ENCODE measurements around the gene ATN1.
"Not testable (repeated sequence)": the region's sequence is repeated elsewhere in the genome, so short reads cannot be mapped to it uniquely, and the experiment has no call there.

The ATN1 gene

DNA sequence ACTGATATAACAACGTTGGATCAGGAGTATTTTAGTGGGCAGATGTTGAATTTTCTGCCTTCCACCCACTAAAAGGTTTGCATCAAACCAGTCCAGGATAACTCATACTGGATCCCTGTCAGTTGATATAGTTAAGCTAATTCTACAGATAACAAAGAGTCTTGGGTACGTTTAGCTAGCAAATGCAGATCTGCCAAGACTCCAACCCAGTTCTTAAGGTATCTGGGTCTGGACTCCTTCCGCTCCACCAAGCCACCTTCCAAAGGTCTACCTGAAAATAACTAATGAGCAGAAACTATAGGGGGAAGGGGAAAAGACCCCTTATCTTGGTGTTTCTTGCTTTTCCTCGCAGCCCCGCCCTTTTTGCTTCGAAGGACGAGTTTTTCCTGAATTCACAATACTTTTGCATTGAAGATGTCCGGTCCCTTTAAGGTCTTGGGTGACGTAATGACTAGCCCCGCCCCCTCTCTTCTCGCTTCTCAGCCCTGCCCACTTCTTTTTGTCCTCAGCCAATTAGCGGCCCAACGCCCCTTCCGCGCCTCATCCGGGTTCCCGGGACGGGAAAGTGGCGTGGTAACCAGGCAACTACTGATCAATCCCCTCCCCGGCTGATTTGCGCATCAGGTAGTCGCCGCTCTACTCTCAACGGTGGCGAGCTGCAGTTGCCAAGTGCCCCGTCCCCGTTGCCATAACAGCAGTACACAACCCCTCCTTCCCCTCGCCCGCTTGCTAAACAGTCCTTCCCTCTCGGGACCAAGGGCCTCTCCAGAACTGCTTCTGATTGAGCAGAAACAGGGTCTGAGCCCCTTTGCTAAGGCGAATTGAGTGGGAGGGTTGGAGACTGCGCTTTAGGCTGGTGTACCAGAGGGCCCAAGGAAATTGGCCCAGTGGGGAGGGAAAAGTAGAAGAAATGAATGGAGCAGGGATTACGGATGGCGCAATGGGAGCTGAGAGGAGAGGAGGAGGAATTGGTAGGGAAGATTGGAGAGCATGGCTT lies 23.2 kb upstream of the ATN1 start, which contains the start of gene LRRC23:
LRRC23 (plus strand) TSS at position 543 of the 997 bp plus-strand sequence. CDS start 812 bp downstream, outside the sequence.
- peak; percentile 99 for DNase-seq (ENCODE audit: low spot score)

DNA sequence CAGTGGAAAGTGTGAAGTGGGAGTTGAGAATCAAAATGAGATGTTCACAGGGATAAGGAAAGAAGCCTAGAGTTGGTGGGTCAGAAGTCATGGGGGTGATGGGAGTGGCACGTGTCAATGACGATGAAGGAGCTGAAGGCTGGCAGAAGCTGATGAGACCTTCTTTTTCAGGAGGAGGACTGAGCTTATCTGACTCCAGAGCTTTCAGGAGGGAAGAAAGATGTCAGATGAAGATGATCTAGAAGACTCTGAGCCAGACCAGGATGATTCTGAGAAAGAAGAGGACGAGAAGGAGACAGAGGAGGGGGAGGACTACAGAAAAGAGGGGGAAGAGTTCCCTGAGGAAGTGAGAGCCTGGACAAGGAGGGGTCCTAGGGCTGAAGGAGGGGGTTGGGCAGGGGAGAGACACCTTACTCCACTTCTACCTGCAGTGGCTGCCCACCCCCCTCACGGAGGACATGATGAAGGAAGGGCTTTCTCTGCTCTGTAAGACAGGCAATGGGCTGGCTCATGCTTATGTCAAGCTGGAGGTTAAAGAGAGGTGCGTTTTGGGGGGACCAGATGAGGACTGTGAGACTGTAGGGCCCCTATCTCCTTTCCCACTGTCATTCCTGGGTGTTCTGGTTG lies 22.2 kb upstream of the ATN1 start:
- DNase-seq (ENCODE audit: low spot score) = no peak

DNA sequence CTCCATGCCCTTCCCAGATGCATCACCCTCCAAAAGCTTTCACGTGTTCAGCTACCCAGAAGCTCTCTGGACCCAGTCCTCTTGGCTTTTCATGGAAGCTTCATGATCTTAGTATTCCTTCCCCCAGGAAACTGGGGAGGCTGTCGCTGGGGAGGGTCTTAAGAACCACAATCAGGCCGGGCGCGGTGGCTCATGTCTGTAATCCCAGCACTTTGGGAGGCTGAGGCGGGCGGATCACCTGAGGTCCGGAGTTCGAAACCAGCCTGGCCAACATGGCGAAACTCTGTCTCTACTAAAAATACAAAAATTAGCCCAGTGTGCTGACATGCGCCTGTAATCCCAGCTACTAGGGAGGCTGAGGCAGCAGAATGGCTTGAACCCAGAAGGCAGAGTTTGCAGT lies 19.6 kb upstream of the ATN1 start:
- DNase-seq (ENCODE audit: low spot score) = not testable (repeated sequence)

DNA sequence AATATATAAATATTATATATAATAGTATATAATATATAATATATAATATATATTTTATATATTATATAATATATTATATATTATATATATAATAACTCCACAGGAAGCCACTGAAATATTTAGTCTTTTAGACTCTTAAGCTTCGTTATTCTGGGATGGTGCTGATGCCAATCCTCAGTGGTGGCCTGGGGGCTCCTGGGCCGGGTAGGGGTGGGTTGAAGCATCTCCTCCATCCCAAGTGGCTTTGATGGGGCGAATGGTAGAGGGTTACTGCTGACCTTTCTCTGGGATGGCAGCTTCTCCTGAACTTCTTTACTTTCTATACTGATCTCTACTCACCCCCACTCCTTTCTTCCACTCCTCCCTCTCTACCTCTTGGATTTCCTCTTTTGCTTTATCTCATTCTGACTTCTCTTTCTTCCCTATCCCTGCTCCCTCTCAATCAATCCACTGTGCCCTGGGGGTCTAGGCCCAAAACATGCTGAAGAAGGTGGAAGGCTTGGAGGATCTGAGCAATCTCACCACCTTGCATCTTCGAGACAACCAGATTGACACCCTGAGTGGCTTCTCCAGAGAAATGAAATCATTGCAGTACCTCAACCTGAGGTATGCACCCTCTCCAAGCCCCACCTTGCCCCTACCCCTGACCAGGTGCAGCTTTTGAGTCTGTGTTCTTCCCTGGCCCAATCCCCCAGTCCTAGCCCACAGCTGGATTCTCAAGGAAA lies 18.2 kb upstream of the ATN1 start:
- no peak for DNase-seq (ENCODE audit: low spot score)

DNA sequence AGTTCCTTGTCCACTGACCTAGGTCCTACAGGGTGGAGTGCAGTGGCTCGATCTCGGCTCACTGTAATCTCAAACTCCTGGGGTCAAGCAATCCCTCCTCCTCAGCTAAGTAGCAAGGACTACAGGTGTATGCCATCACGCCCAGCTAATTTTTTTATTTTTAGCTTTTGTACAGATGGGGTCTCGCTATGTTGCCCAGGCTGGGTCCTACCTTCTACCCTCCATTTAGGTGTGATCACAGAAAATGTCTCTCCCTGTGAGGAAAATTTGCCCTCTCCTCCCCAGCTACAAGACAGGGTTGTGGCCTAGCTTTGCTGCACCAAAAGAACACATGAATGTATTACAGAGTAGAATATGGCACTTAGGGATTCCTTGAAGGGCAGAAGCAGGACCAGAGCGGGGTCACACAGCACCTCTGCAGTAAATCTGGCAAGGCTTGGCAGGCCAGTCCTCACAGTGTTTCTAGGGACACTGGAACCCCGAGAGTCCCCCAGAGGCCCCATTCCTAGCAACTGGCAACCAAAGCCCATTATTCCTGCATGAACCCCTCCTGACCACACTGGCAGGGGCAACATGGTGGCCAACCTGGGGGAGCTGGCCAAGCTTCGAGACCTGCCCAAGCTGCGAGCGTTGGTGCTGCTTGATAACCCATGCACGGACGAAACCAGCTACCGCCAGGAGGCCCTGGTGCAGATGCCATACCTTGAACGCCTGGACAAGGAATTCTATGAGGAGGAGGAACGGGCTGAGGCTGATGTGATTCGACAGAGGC lies 15.4 kb upstream of the ATN1 start:
- DNase-seq (ENCODE audit: low spot score) = no peak

DNA sequence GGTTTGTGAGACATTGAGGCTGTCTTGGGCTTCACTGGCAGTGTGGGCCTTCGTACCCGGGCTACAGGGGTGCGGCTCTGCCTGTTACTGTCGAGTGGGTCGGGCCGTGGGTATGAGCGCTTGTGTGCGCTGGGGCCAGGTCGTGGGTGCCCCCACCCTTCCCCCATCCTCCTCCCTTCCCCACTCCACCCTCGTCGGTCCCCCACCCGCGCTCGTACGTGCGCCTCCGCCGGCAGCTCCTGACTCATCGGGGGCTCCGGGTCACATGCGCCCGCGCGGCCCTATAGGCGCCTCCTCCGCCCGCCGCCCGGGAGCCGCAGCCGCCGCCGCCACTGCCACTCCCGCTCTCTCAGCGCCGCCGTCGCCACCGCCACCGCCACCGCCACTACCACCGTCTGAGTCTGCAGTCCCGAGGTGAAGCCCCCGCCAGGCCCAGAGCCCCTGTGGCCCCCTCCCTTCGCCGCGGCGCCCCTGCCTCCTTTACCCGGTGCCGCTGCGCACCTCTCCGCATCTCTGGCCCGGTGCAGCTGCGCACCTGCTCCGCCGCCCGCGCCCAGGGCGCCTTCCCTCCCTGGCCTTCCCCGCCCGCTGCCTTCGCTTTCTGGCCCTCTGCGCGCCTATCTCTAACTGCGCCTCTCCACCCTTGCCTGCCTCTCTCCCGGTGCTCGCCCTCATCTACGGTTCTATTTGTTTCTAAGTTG lies 13.4 kb upstream of the ATN1 start, which contains the start of gene ENO2:
ENO2 (plus strand) TSS at position 335 of the 701 bp plus-strand sequence. CDS start 1,253 bp downstream, outside the sequence.
- DNase-seq (ENCODE audit: low spot score) = no peak

DNA sequence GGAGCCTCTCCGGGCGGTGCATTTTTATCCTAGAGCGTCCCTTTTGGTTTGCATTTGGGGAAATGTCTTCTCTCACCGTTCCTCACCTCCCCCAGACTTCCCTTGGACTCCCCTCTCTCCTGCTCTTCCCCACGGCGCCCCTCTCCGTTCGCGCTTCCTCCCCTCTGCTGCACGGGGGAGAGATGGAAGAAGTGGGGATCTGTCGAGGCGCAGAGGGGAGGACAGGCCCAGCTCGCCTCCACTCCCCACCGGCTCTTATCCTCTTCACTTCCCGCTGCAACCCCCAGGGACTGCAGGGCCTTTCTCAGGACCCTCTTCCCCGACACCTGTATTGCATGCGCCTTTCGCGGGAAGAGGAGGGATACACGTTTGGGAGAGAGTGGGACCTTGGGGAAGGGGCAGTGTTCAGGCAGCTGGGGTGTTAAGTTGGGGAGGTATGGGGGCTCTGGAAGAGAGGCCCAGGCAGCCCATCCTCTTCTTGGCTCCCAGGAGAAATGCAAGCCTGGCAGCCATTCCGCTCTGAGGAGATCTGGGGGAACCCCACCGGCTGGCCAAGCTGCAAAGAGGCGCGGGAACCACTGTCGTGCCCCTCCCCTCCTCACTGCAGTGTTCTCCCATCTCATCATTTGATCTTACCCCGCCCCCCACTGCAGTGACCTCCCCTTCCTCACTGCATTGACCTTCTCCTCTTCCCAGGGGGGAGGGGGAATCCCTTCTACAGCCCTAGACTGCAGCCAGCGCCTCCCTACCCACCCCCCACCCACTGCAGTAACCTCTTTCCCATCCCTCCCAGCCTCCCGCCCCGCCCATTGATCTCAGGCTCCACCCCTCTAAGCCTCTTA lies 12.6 kb upstream of the ATN1 start:
- peak; percentile 54 for DNase-seq (ENCODE audit: low spot score)

DNA sequence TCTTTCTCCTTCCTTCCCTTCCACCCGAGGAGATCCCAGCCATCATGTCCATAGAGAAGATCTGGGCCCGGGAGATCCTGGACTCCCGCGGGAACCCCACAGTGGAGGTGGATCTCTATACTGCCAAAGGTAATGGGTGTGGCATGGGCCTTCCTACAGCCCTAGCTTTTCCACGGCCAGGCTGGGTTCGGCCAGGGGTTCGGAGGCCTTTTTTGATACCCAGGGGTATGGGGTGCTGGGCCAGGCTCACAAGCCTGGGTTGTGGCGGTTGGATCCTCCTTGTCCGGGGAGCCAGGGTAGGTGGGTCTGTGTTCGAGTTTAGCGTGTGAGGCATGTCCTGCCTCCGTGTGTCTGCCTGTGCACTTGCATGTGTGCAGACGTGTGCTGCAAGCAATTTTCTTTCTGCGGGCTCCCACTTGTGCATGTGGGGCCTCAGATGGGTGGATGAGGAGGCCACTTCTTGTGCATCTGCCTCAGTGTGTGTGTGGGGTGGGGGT lies 11.9 kb upstream of the ATN1 start:
- no peak for DNase-seq (ENCODE audit: low spot score)

DNA sequence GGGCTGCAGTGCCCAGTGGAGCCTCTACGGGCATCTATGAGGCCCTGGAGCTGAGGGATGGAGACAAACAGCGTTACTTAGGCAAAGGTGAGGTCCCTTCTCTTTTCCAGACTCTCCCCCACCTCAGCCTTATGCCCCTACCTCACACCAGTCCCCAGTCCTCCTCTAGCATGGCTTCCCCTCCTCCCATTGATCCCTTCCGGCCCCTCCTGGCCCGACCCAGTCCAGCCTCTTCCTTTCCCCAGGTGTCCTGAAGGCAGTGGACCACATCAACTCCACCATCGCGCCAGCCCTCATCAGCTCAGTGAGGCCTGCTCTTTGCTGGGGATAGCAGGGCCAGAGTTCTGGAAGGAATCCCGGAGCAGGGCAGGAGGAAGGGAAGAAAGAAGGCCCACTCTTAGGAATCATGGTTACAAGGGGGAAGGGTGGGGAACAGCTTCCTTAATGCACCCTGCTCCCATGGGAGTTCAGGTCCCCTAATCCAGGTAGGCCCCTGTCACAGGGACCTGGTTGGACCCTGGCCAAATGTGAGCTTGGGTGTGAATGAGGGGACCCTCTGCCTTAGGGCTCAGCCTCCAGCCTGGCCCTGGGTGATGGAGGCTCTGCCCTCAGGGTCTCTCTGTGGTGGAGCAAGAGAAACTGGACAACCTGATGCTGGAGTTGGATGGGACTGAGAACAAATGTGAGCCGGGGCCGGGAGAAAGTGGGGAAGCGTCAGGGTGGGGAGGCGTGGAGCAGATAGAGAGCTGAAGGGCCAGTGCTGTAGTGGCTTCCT lies 11.1 kb upstream of the ATN1 start:
- no peak for DNase-seq (ENCODE audit: low spot score)

DNA sequence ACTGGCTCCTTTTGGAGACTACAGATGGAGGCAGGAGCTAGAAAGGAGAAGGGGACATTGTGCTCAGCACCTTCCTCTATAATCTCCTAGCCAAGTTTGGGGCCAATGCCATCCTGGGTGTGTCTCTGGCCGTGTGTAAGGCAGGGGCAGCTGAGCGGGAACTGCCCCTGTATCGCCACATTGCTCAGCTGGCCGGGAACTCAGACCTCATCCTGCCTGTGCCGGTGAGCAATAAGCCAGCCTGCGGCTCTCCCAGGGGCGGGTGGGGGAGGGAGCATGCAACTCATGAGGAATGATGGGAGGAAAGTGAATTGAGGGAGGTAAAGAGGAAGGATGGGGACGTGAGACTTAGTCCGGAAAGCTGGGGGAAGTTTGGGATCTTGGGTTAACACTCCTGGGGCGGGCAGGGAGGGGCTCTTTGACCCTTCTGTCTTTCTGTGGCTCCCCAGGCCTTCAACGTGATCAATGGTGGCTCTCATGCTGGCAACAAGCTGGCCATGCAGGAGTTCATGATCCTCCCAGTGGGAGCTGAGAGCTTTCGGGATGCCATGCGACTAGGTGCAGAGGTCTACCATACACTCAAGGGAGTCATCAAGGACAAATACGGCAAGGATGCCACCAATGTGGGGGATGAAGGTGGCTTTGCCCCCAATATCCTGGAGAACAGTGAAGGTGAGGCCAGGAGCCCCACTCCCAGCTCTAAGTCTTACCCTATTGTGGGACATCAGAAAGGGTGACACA lies 10.1 kb upstream of the ATN1 start:
- DNase-seq (ENCODE audit: low spot score) = no peak

DNA sequence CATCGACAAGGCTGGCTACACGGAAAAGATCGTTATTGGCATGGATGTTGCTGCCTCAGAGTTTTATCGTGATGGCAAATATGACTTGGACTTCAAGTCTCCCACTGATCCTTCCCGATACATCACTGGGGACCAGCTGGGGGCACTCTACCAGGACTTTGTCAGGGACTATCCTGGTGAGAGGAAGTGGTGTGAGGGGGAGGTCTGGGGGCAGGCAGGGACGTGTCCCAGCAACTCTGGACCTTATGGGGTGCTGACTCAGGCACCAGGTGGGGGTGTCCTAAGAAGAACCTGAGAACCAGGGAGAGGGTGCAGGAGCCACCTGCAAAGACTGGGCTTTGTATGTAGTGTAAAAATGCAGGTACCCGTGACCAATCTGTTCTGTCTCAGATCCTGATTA lies 8.2 kb upstream of the ATN1 start:
- DNase-seq (ENCODE audit: low spot score) = no peak

DNA sequence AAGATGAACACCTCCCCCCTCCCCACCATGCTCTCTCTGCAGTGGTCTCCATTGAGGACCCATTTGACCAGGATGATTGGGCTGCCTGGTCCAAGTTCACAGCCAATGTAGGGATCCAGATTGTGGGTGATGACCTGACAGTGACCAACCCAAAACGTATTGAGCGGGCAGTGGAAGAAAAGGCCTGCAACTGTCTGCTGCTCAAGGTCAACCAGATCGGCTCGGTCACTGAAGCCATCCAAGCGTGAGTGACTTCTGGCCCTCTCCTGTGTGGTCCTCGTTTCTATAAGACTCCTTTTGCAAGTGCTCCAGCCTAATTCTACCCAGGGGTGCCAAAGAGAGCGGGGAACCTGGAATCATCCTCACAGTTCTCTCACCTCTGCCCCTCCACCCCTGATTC lies 6.2 kb upstream of the ATN1 start:
- no peak for DNase-seq (ENCODE audit: low spot score)

DNA sequence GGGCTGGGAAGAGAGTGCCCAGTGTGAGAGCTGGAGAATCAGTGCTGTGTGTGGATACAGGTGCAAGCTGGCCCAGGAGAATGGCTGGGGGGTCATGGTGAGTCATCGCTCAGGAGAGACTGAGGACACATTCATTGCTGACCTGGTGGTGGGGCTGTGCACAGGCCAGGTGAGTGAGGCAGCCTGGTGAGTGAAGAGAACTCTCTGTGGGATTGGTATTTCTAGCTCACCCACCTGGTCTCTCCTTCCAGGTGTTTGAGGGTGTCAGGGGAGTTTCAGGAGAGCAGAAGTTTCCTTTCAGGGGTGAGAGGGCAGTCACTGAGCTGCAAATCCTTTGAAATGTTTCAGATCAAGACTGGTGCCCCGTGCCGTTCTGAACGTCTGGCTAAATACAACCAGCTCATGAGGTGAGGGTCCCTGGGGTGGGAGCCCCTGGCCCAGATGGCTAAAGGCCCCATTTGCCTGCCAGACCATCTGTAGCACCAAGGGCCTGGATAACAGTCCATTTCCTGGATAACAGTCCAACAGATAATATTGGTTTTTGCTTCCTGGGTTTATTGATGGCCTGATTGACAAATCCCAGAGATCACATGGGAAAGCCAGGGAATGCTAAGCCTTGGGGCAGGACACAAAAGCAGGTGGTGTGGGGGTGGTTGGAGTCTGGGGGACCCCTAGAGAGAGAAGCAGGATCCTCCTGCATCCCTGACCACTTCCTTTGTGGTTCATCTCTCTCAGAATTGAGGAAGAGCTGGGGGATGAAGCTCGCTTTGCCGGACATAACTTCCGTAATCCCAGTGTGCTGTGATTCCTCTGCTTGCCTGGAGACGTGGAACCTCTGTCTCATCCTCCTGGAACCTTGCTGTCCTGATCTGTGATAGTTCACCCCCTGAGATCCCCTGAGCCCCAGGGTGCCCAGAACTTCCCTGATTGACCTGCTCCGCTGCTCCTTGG lies 5.5 kb upstream of the ATN1 start:
- no peak for DNase-seq (ENCODE audit: low spot score)

DNA sequence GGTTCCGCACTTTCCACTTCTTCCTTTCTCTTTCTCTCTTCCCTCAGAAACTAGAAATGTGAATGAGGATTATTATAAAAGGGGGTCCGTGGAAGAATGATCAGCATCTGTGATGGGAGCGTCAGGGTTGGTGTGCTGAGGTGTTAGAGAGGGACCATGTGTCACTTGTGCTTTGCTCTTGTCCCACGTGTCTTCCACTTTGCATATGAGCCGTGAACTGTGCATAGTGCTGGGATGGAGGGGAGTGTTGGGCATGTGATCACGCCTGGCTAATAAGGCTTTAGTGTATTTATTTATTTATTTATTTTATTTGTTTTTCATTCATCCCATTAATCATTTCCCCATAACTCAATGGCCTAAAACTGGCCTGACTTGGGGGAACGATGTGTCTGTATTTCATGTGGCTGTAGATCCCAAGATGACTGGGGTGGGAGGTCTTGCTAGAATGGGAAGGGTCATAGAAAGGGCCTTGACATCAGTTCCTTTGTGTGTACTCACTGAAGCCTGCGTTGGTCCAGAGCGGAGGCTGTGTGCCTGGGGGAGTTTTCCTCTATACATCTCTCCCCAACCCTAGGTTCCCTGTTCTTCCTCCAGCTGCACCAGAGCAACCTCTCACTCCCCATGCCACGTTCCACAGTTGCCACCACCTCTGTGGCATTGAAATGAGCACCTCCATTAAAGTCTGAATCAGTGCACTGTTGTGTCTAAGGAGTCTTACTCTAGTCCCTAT lies 4.6 kb upstream of the ATN1 start:
- no peak for DNase-seq (ENCODE audit: low spot score)

DNA sequence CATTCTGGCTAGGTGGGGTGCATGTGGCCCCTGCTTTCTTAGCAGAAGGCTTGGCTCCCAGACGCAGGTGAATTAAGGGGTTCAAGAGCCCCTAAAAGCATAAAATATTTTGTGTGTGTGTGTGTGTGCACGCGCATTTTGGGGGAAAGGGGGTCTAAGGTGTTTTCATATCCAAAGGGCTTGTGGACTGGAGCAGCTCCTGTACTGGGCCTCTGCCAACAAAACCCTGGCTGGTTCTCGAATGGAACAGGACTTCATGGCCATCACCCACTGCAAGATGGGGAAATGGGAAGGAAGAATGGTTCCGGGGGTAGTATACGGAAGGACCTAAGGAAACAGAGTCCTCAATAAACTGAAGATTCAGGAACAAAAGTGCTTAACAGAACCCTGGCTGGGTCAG lies 3.9 kb upstream of the ATN1 start:
- no peak for DNase-seq (ENCODE audit: low spot score)

DNA sequence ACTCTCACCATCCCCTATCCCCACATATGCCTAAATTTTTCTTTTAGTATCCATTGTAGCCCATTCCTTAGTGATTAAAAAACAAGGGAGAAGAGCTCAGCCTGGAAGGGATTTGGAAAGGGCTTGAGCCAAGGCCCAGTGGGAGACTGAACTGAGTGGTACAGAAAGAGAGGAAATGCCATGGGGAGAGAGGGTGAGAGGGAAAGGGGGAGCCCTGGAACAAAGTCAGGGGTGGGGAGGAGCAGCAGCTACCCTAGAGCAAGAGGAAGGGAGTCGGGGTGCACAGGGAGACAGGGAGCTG lies 2.6 kb upstream of the ATN1 start:
- no peak for DNase-seq (ENCODE audit: low spot score)
